ENCODE data around the gene SCRN3. TPM values are rescaled to one million over a fixed set of nuclear protein-coding genes. Genes with fewer than 3 reads are reported as not detected.

The SCRN3 gene
- polyA plus RNA-seq, 1 of the 3 experiments (the other 2 are of a cell fraction): 14.7 TPM

GRCh38 chr2:174399171-174399570 is 3.6 kb downstream of the SCRN3 start:
- no peaks in the 10 kb centered on the region for H3K9me3 ChIP-seq
- peaks cover 0 to 3% of the 10 kb centered on the region in 2 experiments; a peak in 2 of 4 replicates for H3K4me1 ChIP-seq (ENCODE audit: control insufficient read depth in 1 of 2, insufficient read depth in 2 of 2, low read depth in 1 of 2, low read length in 1 of 2)
- no peak overlapping the region for H3K27ac ChIP-seq (ENCODE audit: low read depth in 2 of 2, low read length in 1 of 2)
- peaks cover 20 to 37% of the 10 kb centered on the region in 2 experiments for H3K36me3 ChIP-seq (replicated peaks in 1 of 2; ENCODE audit: control insufficient read depth in 1 of 2, insufficient read depth in 2 of 2, low read length in 1 of 2)
- 81% methylated on average over 1 of the region's 1 CpG for WGBS (ENCODE audit: low lambda C conversion rate)
- H3F3A ChIP-seq (replicated peaks; ENCODE audit: insufficient read depth): peaks cover 6% of the 10 kb centered on the region
- no peak for TF ChIP-seq GATA2 (CRISPR knock-in tag; IDR thresholded peaks at IDR 0.05)
- no peak for TF ChIP-seq GABPA (IDR thresholded peaks at IDR 0.05; ENCODE audit: low read depth)
- no peak for TF ChIP-seq YY1 (IDR thresholded peaks at IDR 0.05; ENCODE audit: low read depth)
- no peak for TF ChIP-seq TAF1 (IDR thresholded peaks at IDR 0.05; ENCODE audit: borderline replicate concordance, low read depth, low read length)
- no peak for TF ChIP-seq CHD2 (IDR thresholded peaks at IDR 0.05; ENCODE audit: low read length, partially characterized antibody)
- TF ChIP-seq USF1 (IDR thresholded peaks at IDR 0.05; ENCODE audit: borderline replicate concordance, low read depth): no peak
- TF ChIP-seq MXI1 (IDR thresholded peaks at IDR 0.05; ENCODE audit: low read depth, low read length): no peak
- no peak for TF ChIP-seq FOXM1 (IDR thresholded peaks at IDR 0.05; ENCODE audit: low read depth)
- TF ChIP-seq ELF1 (IDR thresholded peaks at IDR 0.05): no peak
- TF ChIP-seq NFIC (IDR thresholded peaks at IDR 0.05; ENCODE audit: borderline replicate concordance): no peak
- TF ChIP-seq TCF12 (IDR thresholded peaks at IDR 0.05): no peak
- no peak for TF ChIP-seq POLR2AphosphoS5 (IDR thresholded peaks at IDR 0.05; ENCODE audit: low read depth, low read length)
- TF ChIP-seq NRF1 (IDR thresholded peaks at IDR 0.05; ENCODE audit: low read depth, low read length): no peak
- TF ChIP-seq RFX5 (IDR thresholded peaks at IDR 0.05; ENCODE audit: low read length): no peak
- no peak overlapping the region for H3K4me2 ChIP-seq
- H3K4me3 ChIP-seq (ENCODE audit: low read depth in 2 of 2, low read length in 1 of 2): no peak overlapping the region
- ChIA-PET POLR2A (no interaction called here), CTCF (interaction anchor here (0.9 kb wide), 1 partner anchor 64 kb away, joined by 4 read pairs; no protein-coding TSS in a partner anchor)
- H3K9ac ChIP-seq: no peak overlapping the region
- H4K20me1 ChIP-seq (ENCODE audit: insufficient read depth): no peaks in the 10 kb centered on the region
- no peaks in the 10 kb centered on the region for H3K9me2 ChIP-seq
- no peaks in the 10 kb centered on the region for H3K27me3 ChIP-seq (ENCODE audit: insufficient read depth)
- no peak overlapping the region for H2AFZ ChIP-seq (ENCODE audit: low read depth)
- H3K79me2 ChIP-seq (ENCODE audit: insufficient read depth): peaks cover 19% of the 10 kb centered on the region
- DNase-seq: no peak

- Histone ChIP-seq H3K9ac (no peak overlapping the region), H3K9me2 (no peaks in the 10 kb centered on the region)
Measured at GRCh38 chr2:174400853-174401252, 5.3 kb downstream of the SCRN3 start.

More at GRCh38 chr2:174400853-174401252, 5.3 kb downstream of the SCRN3 start:
- H3K4me1 ChIP-seq (ENCODE audit: control insufficient read depth in 1 of 2, insufficient read depth in 2 of 2, low read depth in 1 of 2, low read length in 1 of 2): no peaks in the 10 kb centered on the region; a peak in 2 of 4 replicates
- H3K36me3 ChIP-seq (replicated peaks in 1 of 2; ENCODE audit: control insufficient read depth in 1 of 2, insufficient read depth in 2 of 2, low read length in 1 of 2): peaks cover 20 to 38% of the 10 kb centered on the region in 2 experiments
- H4K20me1 ChIP-seq (ENCODE audit: insufficient read depth): no peaks in the 10 kb centered on the region
- no peak overlapping the region for H3K4me3 ChIP-seq (ENCODE audit: low read depth in 2 of 2, low read length in 1 of 2)
- ChIA-PET CTCF (interaction anchor here (1.5 to 1.9 kb wide), 2 partner anchors 14 to 62 kb away, joined by 3 to 8 read pairs; no protein-coding TSS in a partner anchor), POLR2A (no interaction called here)
- DNase-seq: no peak
- H3K4me2 ChIP-seq: no peak overlapping the region
- H2AFZ ChIP-seq (ENCODE audit: low read depth): no peak overlapping the region
- H3K27ac ChIP-seq (ENCODE audit: low read depth in 2 of 2, low read length in 1 of 2): no peak overlapping the region
- H3K79me2 ChIP-seq (ENCODE audit: insufficient read depth): peaks cover 5% of the 10 kb centered on the region; the same call in 1 of the 2 replicates
- TF ChIP-seq USF1 (IDR thresholded peaks at IDR 0.05; ENCODE audit: borderline replicate concordance, low read depth): no peak
- no peak for TF ChIP-seq TCF12 (IDR thresholded peaks at IDR 0.05)
- no peak for TF ChIP-seq SIN3A (IDR thresholded peaks at IDR 0.05; ENCODE audit: borderline replicate concordance, low read depth, low read length)
- no peak for TF ChIP-seq REST (IDR thresholded peaks at IDR 0.05; ENCODE audit: low read depth, low read length)
- TF ChIP-seq GABPA (IDR thresholded peaks at IDR 0.05; ENCODE audit: low read depth): no peak
- no peak for TF ChIP-seq RXRA (IDR thresholded peaks at IDR 0.05; ENCODE audit: borderline replicate concordance, low read depth)
- TF ChIP-seq USF2 (IDR thresholded peaks at IDR 0.05; ENCODE audit: borderline replicate concordance, low read depth, low read length): no peak
- no peak for TF ChIP-seq CHD2 (IDR thresholded peaks at IDR 0.05; ENCODE audit: low read length, partially characterized antibody)
- TF ChIP-seq JUND (IDR thresholded peaks at IDR 0.05): no peak
- TF ChIP-seq PBX3 (IDR thresholded peaks at IDR 0.05): no peak
- no peak for TF ChIP-seq NFIC (IDR thresholded peaks at IDR 0.05; ENCODE audit: borderline replicate concordance)
- TF ChIP-seq NRF1 (IDR thresholded peaks at IDR 0.05; ENCODE audit: low read depth, low read length): no peak
- no peaks in the 10 kb centered on the region for H3K9me3 ChIP-seq
- no peaks in the 10 kb centered on the region for H3K27me3 ChIP-seq (ENCODE audit: insufficient read depth)
- H3F3A ChIP-seq (replicated peaks; ENCODE audit: insufficient read depth): peaks cover 6% of the 10 kb centered on the region

Measured in SK-N-SH (cell line).